Endothelial cell of umbilical vein (primary cell): ENCODE data around the gene CTAG1A. TPM values are rescaled to one million over a fixed set of nuclear protein-coding genes. Genes with fewer than 3 reads are reported as not detected.

Source experiments
- BruUV-seq: library from RNA; stranded (reverse); fragments of 400-500 nt; replicated peaks from 2 replicates; lab custom pipeline; 2021; lab: Mats Ljungman, UMichigan
- CTCF ChIA-PET: fragments of 300-600, 350-600 bp; sonication (Branson Sonifier 250); formaldehyde crosslinking; loops from one replicate; lab custom pipeline; 2021; ENCODE audit warnings: antibody characterized with exemption, inconsistent platforms; lab: Charles Lee
- POLR2A ChIA-PET: fragments of 300-600, 350-600 bp; sonication (Branson Sonifier 250); formaldehyde crosslinking; loops from one replicate; lab custom pipeline; 2021; ENCODE audit warnings: antibody characterized with exemption, inconsistent platforms; lab: Charles Lee
- DNase-seq: peaks from one replicate; pipeline ENCODE4 v3.0.0-alpha.2; 2011; ENCODE audit warnings: low read depth, low spot score
- FAIRE-seq: peaks from 2 replicates; lab custom pipeline; 2011; peaks lifted over from hg19 to GRCh38; lab: Jason Lieb, UNC
- H2AFZ ChIP-seq: 2 replicates; pipeline ENCODE4 v1.6.0; 2012; ENCODE audit warnings: low read depth, low read length, control low read depth, inconsistent platforms
- H3K27ac ChIP-seq: 2 replicates; pipeline ENCODE4 v1.5.1; 2011; ENCODE audit warnings: low read depth, mild to moderate bottlenecking, control low read depth, low read length, moderate library complexity; ENCODE audit not compliant: insufficient read depth
- H3K27me3 ChIP-seq, 2 experiments: 2 replicates each; pipeline versions ENCODE4 v1.6.0 to v1.6.1; 2011; ENCODE audit warnings: low read length in 2 of 2, mixed read lengths in 1 of 2; ENCODE audit not compliant: control insufficient read depth in 2 of 2, insufficient read depth in 2 of 2
- H3K36me3 ChIP-seq, 2 experiments: 2 replicates in 1 of 2; 3 replicates in 1 of 2; pipeline ENCODE4 v1.5.1; 2011; ENCODE audit warnings: low read length in 2 of 2, mild to moderate bottlenecking in 1 of 2, moderate library complexity in 1 of 2; ENCODE audit not compliant: control insufficient read depth in 2 of 2, insufficient read depth in 2 of 2; ENCODE audit errors: extremely low read depth in 1 of 2
- H3K4me1 ChIP-seq: 3 replicates; pipeline ENCODE4 v1.5.1; 2011; ENCODE audit warnings: mild to moderate bottlenecking, low read length; ENCODE audit not compliant: control insufficient read depth, insufficient read depth; ENCODE audit errors: extremely low read depth
- H3K4me2 ChIP-seq: 2 replicates; pipeline ENCODE4 v1.6.1; 2011; ENCODE audit warnings: low read length, control low read depth, mixed read lengths; ENCODE audit not compliant: insufficient read depth
- H3K4me3 ChIP-seq, 3 experiments: fragments of 200-600 bp in 1 of 3; sonication (generic), shearing (Covaris generic) in 1 of 3; replicated peaks in 1 of 3; 2 replicates each; pipeline ENCODE4 v1.5.1; 2011 to 2016; ENCODE audit warnings: control low read depth in 3 of 3, low read length in 3 of 3, mild to moderate bottlenecking in 2 of 3, inconsistent platforms in 1 of 3, low read depth in 1 of 3, moderate library complexity in 1 of 3; ENCODE audit not compliant: insufficient read depth in 1 of 3
- H3K79me2 ChIP-seq: 2 replicates; pipeline ENCODE4 v1.6.0; 2012; ENCODE audit warnings: low read length, inconsistent platforms; ENCODE audit not compliant: control insufficient read depth, insufficient read depth
- H3K9ac ChIP-seq: replicated peaks from 2 replicates; pipeline ENCODE3; 2011; ENCODE audit warnings: low read length, control low read depth; ENCODE audit not compliant: insufficient read depth; ENCODE audit errors: extremely low read depth
- H3K9me1 ChIP-seq: replicated peaks from 3 replicates; pipeline ENCODE4 v1.6.0; 2011; ENCODE audit warnings: mild to moderate bottlenecking, low read length; ENCODE audit not compliant: control insufficient read depth, insufficient read depth; ENCODE audit errors: extremely low read depth
- H3K9me3 ChIP-seq: replicated peaks from 2 replicates; pipeline ENCODE4 v1.5.1; 2012; ENCODE audit warnings: low read length, inconsistent platforms; ENCODE audit not compliant: control insufficient read depth, insufficient read depth
- H4K20me1 ChIP-seq: replicated peaks from 2 replicates; pipeline ENCODE3; 2011; ENCODE audit warnings: mild to moderate bottlenecking, low read length; ENCODE audit not compliant: control insufficient read depth, insufficient read depth; ENCODE audit errors: extremely low read depth
- CTCF ChIP-seq, 2 donors: IDR thresholded peaks; 1 replicate in 1 of 2; 2 replicates in 1 of 2; pipeline ENCODE4 v1.5.1; 2011; ENCODE audit warnings: low read length in 2 of 2, mild to moderate bottlenecking in 2 of 2, moderate library complexity in 2 of 2, control low read depth in 1 of 2, inconsistent platforms in 1 of 2, low read depth in 1 of 2; ENCODE audit not compliant: insufficient read depth in 1 of 2; ENCODE audit errors: extremely low read depth in 1 of 2
- FOS ChIP-seq: IDR thresholded peaks from 2 replicates; pipeline ENCODE4 v1.6.1; 2011; ENCODE audit warnings: mild to moderate bottlenecking, low read length, moderate library complexity, borderline replicate concordance; ENCODE audit not compliant: insufficient read depth
- GATA2 ChIP-seq: IDR thresholded peaks from 2 replicates; pipeline ENCODE4 v1.7.0; 2011; ENCODE audit warnings: low read depth, mild to moderate bottlenecking, moderate library complexity, mixed read lengths, low read length; ENCODE audit not compliant: insufficient read length, insufficient read depth
- MAX ChIP-seq: IDR thresholded peaks from 2 replicates; pipeline ENCODE4 v1.6.1; 2011; ENCODE audit not compliant: insufficient read depth, insufficient read length
- MYC ChIP-seq: IDR thresholded peaks from one replicate; pipeline ENCODE4 v1.6.1; 2011; ENCODE audit warnings: mild to moderate bottlenecking, low read depth, low read length
- dilution Hi-C: fragments of 300-500 bp; cut with MboI; formaldehyde crosslinking; loops from one replicate; pipeline ENCODE4 v1.15.0; 2019; ENCODE audit warnings: low sequenced_read_pairs; ENCODE audit not compliant: extremely low pct_ligation_motif_present
- intact Hi-C: fragments of 100-400 bp; cut with micrococcal nuclease; formaldehyde crosslinking; loops from one replicate; pipeline ENCODE4 v1.10.0; 2022
- polyA plus RNA-seq, 4 experiments: library from polyadenylated mRNA; depleted of rRNA in 3 of 4; stranded (reverse) in 3 of 4; unstranded in 1 of 4; fragments of >200 nt; gene quantifications; 2 replicates each; pipeline versions ENCODE4 v1.2.1 to v1.2.3, GENCODE V29; 2011 to 2012; ENCODE audit warnings: missing spikeins in 1 of 4
- total RNA-seq: library from RNA; stranded (reverse); gene quantifications from 2 replicates; pipeline ENCODE4 v1.2.3, GENCODE V29; 2021

The CTAG1A gene
- total and polyA plus RNA-seq, 2 donors (not counting 3 experiments of a cell fraction or from before 2014, with no cell fraction given): not detected

DNA sequence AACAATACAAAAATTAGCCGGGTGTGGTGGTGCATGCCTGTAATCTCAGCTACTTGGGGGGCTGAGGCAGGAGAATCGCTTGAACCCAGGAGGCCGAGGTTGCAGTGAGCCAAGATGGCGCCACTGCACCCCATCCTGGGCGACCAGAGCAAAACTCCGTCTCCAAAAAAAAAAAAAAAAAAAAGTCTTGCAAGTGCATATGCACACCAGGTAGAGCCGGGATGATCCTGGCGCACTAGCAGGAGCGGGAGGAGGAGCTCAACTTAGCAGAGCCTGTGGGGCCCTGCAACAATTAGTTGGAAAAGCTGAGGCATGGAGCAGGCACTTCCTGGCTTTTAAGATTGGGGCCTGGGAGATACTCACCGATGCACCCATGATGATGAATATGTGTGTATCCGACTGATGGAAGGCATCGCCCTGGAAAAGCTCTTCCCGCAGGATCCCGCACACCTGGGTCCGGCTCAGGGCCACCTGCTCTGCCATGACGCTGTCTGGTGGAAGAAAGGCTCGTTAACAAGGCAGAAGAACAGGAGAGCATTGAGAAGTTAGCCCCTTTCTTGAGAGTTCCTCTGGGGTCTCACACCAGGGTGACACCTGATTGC lies 39.2 kb upstream of the CTAG1A start:
- no peak overlapping the region for H3K9ac ChIP-seq
- ChIA-PET POLR2A (no interaction called here), CTCF (no interaction called here)
- H3K36me3 ChIP-seq: no peaks in the 10 kb centered on the region
- H4K20me1 ChIP-seq: no peaks in the 10 kb centered on the region
- H3K9me3 ChIP-seq: no peaks in the 10 kb centered on the region
- FAIRE-seq (no peak), DNase-seq (no peak)
- H3K4me3 ChIP-seq: peak overlapping the region in 1 of 3 experiments; percentile 78
- H3K79me2 ChIP-seq: peaks cover 65% of the 10 kb centered on the region
- peaks cover 31% of the 10 kb centered on the region for H3K4me1 ChIP-seq
- H3K9me1 ChIP-seq: no peaks in the 10 kb centered on the region
- no peak overlapping the region for H3K27ac ChIP-seq
- no peak for TF ChIP-seq MYC
- TF ChIP-seq MAX: no peak
- no peak for TF ChIP-seq CTCF (IDR thresholded peaks at IDR 0.05; ENCODE audit: extremely low read depth in 1 of 2, insufficient read depth in 1 of 2, low read depth in 1 of 2, low read length in 2 of 2)
- TF ChIP-seq FOS: no peak
- no peak for TF ChIP-seq GATA2
- intact Hi-C loops (no loop called here), dilution Hi-C loops (no loop called here)
- BruUV-seq: no TSS peak
- peak overlapping the region; percentile 83 for H3K4me2 ChIP-seq
- no peaks in the 10 kb centered on the region for H3K27me3 ChIP-seq
- H2AFZ ChIP-seq: no peak overlapping the region
